Measurements from ENCODE around the gene CTAG2.
A peak's percentile ranks its signal among the peaks of the same experiment; 100 is the strongest.

The CTAG2 gene

DNA sequence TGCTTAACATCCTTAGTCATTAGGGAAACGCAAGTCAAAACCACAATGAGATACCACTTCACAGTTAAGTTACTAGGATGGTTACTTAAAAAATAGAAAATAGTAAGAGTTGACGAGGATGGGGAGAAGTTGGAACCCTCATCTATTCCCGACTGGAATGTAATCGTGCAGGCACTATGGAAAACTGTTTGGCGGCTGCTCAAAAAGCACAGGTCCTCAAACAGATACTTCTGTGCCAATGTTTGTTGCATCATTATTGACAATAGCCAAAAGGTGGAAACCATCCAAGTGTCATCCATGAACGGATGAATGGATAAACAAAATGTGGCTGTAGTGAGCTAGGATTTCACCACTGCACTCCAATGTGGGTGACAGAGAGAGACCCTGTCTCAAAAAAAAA lies 46.0 kb downstream of the CTAG2 start:
- no peak for ATAC-seq
- TF ChIP-seq ZFP3 (CRISPR knock-in tag; IDR thresholded peaks at IDR 0.05): no peak

DNA sequence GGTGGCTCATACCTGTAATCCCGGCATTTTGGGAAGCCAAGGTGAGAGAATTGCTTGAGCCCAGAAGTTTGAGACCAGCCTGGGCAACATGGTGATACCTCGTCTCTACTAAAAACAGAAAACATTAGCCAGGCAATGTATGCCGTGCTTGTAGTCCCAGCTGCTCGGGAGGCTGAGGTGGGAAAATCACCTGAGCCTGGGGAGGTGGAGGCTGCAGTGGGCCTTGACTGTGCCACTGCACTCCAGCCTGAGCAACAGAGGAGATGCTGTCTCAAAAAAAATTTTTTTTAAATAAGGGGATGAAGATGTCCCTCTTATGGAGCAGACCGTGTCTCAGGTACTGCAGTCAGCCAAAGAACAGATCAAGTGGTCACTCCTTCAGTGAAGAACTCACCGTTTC lies 47.8 kb downstream of the CTAG2 start:
- no peak for TF ChIP-seq TCF4 (CRISPR knock-in tag; IDR thresholded peaks at IDR 0.05; ENCODE audit: borderline replicate concordance)
- ATAC-seq: no peak

DNA sequence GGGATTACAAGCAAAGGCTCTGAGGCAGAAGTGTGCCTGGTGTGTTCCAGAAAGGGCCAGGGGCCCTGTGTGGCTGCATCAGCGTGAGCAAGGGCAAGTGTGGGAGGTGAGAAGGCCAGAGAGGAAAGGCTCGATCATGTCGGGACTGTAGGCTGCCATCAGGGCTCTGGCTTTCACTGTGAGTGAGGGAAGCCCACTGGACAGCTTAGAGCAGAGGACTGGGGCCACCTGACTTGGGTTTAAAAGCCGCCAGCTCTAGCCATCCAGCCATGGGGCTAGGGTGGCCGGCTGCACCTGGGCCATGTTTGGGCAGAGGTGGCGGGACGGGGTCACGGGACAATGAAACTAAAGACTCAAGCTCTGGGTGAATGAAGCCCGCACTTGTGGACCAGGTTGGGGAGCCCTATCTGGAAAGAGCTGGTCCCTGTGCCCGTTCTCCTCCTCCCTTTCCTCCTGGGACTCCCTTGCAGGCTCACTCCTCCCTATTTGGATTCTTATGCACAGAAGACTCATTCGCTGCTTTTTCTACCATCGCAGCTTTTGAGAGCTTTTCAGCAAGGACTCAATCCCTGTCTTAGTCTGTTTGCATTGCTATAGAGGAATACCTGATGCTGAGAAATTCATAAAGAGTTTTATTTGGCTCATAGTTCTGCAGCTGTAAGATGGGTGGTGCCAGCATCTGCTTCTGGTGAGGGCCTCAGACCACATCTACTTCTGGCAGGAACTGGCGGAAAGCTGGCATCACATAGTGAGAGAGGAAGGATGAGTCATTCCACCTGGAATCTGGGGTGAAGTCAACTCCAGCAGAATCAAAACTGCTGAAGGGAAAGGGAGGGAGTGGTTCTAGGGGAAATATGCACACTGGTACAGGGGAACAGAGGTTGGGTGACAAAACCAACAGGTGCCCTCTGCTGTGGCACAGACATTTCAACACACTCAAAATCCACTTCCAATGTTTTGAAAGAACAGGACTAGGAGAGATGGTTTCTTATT lies 49.6 kb downstream of the CTAG2 start:
- TF ChIP-seq ZFP3 (CRISPR knock-in tag; IDR thresholded peaks at IDR 0.05) (no peak), BACH2 (CRISPR knock-in tag; IDR thresholded peaks at IDR 0.05; ENCODE audit: borderline replicate concordance) (no peak), TOX (CRISPR knock-in tag; IDR thresholded peaks at IDR 0.05; ENCODE audit: borderline replicate concordance) (no peak), RARB (CRISPR knock-in tag; IDR thresholded peaks at IDR 0.05) (no peak)
- TF ChIP-seq, protein P1, sequence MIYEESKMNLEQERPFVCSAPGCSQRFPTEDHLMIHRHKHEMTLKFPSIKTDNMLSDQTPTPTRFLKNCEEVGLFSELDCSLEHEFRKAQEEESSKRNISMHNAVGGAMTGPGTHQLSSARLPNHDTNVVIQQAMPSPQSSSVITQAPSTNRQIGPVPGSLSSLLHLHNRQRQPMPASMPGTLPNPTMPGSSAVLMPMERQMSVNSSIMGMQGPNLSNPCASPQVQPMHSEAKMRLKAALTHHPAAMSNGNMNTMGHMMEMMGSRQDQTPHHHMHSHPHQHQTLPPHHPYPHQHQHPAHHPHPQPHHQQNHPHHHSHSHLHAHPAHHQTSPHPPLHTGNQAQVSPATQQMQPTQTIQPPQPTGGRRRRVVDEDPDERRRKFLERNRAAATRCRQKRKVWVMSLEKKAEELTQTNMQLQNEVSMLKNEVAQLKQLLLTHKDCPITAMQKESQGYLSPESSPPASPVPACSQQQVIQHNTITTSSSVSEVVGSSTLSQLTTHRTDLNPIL (CRISPR knock-in tag; IDR thresholded peaks at IDR 0.05; ENCODE audit: low read depth): no peak
- TF ChIP-seq, protein P2, sequence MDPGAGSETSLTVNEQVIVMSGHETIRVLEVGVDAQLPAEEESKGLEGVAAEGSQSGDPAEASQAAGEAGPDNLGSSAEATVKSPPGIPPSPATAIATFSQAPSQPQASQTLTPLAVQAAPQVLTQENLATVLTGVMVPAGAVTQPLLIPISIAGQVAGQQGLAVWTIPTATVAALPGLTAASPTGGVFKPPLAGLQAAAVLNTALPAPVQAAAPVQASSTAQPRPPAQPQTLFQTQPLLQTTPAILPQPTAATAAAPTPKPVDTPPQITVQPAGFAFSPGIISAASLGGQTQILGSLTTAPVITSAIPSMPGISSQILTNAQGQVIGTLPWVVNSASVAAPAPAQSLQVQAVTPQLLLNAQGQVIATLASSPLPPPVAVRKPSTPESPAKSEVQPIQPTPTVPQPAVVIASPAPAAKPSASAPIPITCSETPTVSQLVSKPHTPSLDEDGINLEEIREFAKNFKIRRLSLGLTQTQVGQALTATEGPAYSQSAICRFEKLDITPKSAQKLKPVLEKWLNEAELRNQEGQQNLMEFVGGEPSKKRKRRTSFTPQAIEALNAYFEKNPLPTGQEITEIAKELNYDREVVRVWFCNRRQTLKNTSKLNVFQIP (CRISPR knock-in tag; IDR thresholded peaks at IDR 0.05; ENCODE audit: borderline replicate concordance, low read depth): no peak
- peak; percentile 90 for ATAC-seq

DNA sequence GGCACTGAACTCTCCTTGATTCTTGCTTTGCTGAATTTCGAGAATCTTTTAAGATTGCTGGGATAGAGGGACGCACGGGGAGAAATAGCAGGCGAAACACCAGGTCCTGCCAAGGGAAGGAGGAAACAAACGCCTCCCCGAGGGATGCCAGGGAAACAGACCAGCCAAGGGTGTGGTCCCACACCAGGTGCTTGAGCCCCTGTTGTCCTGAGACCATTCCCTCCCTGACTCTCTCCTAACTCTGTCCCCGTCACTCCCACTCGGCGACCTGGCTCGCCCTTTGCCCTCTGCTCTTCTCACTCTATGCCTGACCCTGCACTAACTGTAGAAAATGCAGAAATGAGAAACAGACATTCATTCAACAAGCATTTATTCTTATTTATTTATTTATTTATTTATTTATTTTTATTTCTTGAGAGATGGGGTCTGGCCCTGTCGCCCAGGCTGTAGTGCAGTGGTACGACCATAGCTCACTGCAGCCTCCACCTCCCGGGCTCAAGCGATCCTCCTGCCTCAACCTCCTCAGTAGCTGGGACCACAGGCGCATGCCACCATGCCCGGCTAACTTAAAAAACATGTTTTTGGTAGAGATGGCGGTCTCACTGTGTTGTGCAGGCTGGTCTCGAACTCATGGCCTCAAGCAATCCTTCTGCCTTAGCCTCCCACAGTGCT lies 50.5 kb downstream of the CTAG2 start:
- TF ChIP-seq ZFP3 (CRISPR knock-in tag; IDR thresholded peaks at IDR 0.05): no peak
- no peak for TF ChIP-seq GLIS3 (CRISPR knock-in tag; IDR thresholded peaks at IDR 0.05)
- no peak for TF ChIP-seq CSDC2 (CRISPR knock-in tag; IDR thresholded peaks at IDR 0.05)
- no peak for TF ChIP-seq ZFP30 (CRISPR knock-in tag; IDR thresholded peaks at IDR 0.05)
- TF ChIP-seq TCF4 (CRISPR knock-in tag; IDR thresholded peaks at IDR 0.05; ENCODE audit: borderline replicate concordance): no peak
- TF ChIP-seq ZNF70 (CRISPR knock-in tag; IDR thresholded peaks at IDR 0.05): no peak
- no peak for TF ChIP-seq RARB (CRISPR knock-in tag; IDR thresholded peaks at IDR 0.05)
- no peak for TF ChIP-seq ZNF8 (CRISPR knock-in tag; IDR thresholded peaks at IDR 0.05)
- no peak for TF ChIP-seq ARNTL (CRISPR knock-in tag; IDR thresholded peaks at IDR 0.05; ENCODE audit: borderline replicate concordance, low read depth)
- no peak for TF ChIP-seq ZC3H10 (CRISPR knock-in tag; IDR thresholded peaks at IDR 0.05)
- no peak for TF ChIP-seq ZNF565 (CRISPR knock-in tag; conservative IDR thresholded peaks at IDR 0.05; ENCODE audit: low read depth)
- TF ChIP-seq, protein P3, sequence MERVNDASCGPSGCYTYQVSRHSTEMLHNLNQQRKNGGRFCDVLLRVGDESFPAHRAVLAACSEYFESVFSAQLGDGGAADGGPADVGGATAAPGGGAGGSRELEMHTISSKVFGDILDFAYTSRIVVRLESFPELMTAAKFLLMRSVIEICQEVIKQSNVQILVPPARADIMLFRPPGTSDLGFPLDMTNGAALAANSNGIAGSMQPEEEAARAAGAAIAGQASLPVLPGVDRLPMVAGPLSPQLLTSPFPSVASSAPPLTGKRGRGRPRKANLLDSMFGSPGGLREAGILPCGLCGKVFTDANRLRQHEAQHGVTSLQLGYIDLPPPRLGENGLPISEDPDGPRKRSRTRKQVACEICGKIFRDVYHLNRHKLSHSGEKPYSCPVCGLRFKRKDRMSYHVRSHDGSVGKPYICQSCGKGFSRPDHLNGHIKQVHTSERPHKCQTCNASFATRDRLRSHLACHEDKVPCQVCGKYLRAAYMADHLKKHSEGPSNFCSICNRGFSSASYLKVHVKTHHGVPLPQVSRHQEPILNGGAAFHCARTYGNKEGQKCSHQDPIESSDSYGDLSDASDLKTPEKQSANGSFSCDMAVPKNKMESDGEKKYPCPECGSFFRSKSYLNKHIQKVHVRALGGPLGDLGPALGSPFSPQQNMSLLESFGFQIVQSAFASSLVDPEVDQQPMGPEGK (CRISPR knock-in tag; IDR thresholded peaks at IDR 0.05; ENCODE audit: borderline replicate concordance): no peak
- no peak for TF ChIP-seq TOX (CRISPR knock-in tag; IDR thresholded peaks at IDR 0.05; ENCODE audit: borderline replicate concordance)
- no peak for TF ChIP-seq SNAI2 (CRISPR knock-in tag; IDR thresholded peaks at IDR 0.05)
- ATAC-seq: no peak

DNA sequence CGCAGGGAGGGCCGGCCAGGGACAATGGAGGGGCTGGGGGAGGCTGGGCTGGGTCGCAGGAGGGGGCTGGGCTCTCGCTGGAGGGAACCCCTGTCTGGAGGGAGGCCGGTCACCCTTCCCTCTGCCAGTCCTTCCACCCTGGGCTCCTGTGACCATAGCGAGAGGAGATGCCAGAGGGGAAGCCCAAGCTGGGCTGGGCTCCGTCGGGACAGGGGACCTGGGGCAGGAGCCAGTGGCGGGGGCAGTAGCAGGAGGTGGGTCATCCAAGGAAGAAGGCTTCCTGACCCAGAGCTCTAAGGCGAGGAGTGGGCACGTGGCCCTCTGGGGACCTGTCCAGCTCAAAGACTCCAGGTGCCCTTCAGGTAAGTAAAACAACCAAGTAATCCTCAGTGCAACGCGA lies 51.2 kb downstream of the CTAG2 start:
- ATAC-seq: no peak
- no peak for TF ChIP-seq ZNF70 (CRISPR knock-in tag; IDR thresholded peaks at IDR 0.05)
- TF ChIP-seq ZNF8 (CRISPR knock-in tag; IDR thresholded peaks at IDR 0.05): no peak
- TF ChIP-seq ZFP30 (CRISPR knock-in tag; IDR thresholded peaks at IDR 0.05): no peak
- TF ChIP-seq CSDC2 (CRISPR knock-in tag; IDR thresholded peaks at IDR 0.05): no peak
- no peak for TF ChIP-seq PPARA (CRISPR knock-in tag; IDR thresholded peaks at IDR 0.05; ENCODE audit: borderline replicate concordance)
- TF ChIP-seq, protein P4, sequence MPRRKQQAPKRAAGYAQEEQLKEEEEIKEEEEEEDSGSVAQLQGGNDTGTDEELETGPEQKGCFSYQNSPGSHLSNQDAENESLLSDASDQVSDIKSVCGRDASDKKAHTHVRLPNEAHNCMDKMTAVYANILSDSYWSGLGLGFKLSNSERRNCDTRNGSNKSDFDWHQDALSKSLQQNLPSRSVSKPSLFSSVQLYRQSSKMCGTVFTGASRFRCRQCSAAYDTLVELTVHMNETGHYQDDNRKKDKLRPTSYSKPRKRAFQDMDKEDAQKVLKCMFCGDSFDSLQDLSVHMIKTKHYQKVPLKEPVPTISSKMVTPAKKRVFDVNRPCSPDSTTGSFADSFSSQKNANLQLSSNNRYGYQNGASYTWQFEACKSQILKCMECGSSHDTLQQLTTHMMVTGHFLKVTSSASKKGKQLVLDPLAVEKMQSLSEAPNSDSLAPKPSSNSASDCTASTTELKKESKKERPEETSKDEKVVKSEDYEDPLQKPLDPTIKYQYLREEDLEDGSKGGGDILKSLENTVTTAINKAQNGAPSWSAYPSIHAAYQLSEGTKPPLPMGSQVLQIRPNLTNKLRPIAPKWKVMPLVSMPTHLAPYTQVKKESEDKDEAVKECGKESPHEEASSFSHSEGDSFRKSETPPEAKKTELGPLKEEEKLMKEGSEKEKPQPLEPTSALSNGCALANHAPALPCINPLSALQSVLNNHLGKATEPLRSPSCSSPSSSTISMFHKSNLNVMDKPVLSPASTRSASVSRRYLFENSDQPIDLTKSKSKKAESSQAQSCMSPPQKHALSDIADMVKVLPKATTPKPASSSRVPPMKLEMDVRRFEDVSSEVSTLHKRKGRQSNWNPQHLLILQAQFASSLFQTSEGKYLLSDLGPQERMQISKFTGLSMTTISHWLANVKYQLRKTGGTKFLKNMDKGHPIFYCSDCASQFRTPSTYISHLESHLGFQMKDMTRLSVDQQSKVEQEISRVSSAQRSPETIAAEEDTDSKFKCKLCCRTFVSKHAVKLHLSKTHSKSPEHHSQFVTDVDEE (CRISPR knock-in tag; IDR thresholded peaks at IDR 0.05): no peak
- TF ChIP-seq, protein P1 (CRISPR knock-in tag; IDR thresholded peaks at IDR 0.05; ENCODE audit: low read depth): no peak
- no peak for TF ChIP-seq ISL1 (CRISPR knock-in tag; IDR thresholded peaks at IDR 0.05)
- TF ChIP-seq, protein P2 (CRISPR knock-in tag; IDR thresholded peaks at IDR 0.05; ENCODE audit: borderline replicate concordance, low read depth): no peak
- TF ChIP-seq GLIS3 (CRISPR knock-in tag; IDR thresholded peaks at IDR 0.05): no peak
- TF ChIP-seq RARB (CRISPR knock-in tag; IDR thresholded peaks at IDR 0.05): no peak
- TF ChIP-seq TCF4 (CRISPR knock-in tag; IDR thresholded peaks at IDR 0.05; ENCODE audit: borderline replicate concordance): no peak
- TF ChIP-seq ESRRG (CRISPR knock-in tag; IDR thresholded peaks at IDR 0.05): no peak
- no peak for TF ChIP-seq ZC3H10 (CRISPR knock-in tag; IDR thresholded peaks at IDR 0.05)
- no peak for TF ChIP-seq ARNTL (CRISPR knock-in tag; IDR thresholded peaks at IDR 0.05; ENCODE audit: borderline replicate concordance, low read depth)

Measured in SK-N-SH treated with all-trans-retinoic acid at 6 μM for 48 hours (cell line).